Stimulated activated CD4-positive, alpha-beta T cell treated with anti-CD3 and anti-CD28 coated beads, Interleukin-4, amount 100 ng/mL, for 4 hours (primary cell): Measurements from ENCODE around the gene AURKB.

Experiments used
- DNase-seq, 2 experiments: peaks; one replicate each; pipeline ENCODE4 v3.0.0-alpha.2; 2020

The AURKB gene

DNA sequence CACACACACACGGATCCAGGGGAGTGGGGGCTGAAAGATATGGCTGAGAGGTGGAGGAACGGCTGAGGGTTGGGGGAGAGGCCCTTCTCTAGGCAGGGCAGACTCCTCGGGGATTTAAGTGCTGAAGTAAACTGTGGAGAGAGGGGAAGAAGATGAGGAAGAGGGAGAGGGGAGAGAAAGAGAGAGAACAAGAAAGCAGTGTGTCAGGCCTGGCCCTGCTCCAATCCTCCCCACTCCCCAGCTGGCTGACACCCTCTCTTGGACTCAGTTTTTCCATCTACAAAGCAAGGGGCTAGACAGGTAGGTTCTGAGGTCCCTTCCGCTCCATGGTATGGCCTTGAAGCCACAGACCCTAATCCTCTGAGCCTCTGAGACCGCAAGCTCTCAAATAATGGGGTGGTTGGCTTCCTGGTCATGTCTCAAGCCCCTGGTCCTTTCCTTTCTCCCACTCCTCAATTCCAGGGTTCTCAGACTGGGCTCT is 49.6 kb downstream of the AURKB start:
- no peak for DNase-seq

DNA sequence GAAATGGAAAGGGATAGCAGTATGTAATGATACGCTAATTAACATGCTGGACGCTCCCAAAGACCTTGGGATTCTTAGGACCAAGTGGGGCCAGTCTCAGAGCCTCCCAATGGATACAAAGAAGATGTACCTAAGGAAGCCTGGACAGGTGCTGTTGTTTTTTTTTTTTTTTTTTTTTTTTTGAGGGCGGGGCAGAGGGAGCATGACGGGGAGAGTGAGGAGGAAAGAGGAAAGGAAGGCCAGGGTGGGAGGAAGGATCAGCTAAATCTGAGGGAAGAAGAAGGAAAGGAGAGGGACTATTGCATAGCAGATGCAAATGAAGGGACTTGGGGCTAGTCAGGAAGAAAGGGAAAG is 50.2 kb downstream of the AURKB start:
- DNase-seq: no peak

DNA sequence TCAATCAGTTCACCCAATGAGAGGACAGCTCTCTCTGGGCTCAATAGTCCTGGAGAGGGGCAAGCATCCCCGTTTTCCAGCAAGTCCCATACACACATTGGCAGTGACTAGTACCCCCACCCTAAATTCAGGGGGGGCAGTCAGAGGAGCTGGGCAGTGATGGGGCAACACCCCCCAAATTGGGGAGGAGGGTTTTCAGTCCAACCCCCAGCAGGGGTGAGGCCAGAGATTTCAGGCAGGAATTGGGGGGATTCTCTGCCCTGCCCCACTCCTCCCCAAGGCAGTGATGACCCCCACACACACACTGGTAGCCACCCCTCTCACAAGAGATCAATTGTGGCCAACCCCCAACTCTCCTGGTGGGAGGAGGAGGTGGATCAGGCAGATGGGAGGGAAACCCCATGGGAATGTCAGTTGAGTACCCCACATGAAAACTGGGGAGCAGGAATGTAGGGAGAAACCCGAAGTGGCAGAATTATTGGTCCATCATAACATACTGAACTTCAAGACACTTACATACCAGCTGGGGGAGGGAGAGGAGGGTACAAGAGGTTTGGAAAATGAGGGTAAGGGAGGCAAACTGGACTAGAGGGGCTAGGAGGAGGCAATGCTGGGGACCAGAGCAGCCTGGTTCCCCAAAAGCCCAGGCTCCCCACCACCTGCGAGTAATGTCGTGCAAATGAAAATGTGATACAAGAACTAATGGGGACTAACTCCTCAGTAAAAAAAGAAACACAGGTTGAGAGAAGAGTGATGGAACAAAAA is 50.7 kb downstream of the AURKB start:
- DNase-seq: no peak

GRCh38 chr17:8159032-8159400 is 51.4 kb downstream of the AURKB start:
- no peak for DNase-seq

DNA sequence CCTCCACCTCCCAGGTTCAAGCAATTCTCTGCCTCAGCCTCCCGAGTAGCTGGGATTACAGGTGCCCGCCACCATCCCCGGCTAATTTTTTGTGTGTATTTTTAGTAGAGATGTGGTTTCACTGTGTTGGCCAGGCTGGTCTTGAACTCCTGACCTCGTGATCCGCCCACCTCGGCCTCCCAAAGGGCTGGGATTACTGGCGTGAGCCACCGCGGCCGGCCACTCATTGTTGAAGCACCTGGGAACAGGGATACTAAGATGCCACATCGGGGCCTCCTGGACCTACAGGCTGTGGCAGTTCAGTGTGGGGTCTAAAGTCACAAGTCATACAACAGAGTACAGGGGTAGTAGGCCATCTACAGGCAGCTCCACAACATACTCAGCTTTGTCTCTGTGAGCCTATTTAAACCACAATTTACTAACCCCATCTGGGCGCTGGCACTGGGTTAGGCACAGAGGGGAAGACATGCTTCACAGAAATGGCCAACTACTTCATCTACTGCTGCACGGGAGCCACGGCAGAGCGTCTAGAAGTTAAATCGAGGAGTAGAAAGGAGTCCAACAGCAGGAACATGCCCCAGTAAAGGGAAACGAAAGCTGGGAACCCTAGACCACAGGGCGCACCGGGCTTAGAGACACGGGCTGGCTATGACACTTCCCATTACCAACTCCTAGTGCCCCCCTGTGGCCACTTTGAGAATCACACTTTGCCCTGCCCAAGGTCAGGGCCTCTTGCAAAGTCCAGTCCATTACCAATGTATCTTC is 51.9 kb downstream of the AURKB start:
- DNase-seq: peak; percentile 77 to 78

DNA sequence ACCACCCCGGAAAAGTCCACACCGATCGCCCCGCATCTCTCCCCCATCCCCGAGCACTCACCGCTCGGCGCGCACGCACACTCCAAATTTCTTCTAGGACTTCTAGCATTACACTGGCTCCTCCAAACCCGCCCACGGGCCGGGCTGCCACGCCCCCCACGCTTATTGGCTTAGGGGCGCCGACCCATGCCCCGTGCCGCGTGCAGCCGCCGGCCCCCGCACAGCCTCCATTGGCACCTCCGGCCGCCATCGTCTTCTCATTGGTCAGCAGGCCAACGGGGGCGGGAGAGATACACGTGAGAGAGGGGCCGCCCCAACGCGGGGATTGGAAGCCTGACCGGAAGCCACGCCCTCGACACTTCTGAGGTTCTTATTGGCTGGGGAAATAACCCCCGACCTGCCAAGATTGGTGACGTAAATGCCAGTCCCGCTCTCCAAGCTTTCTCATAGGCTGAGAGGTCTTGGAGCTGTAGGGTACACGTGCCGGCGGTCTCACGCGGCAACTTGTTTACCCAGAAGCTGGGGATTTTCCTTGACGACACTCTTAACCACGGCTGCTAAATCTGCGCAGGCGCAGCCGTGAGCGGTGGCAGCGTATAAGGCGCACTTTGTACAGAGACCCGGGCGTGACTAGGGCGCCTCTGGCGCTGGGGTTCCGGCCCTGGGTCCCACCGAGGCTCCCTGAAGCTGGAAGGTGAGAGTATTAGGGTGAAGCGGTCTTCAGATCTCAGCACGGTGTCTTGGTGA is 54.0 kb downstream of the AURKB start:
- DNase-seq: peak; percentile 99 to 100

- no peak for DNase-seq
Observed at GRCh38 chr17:8155996-8156245, 54.5 kb downstream of the AURKB start.

- no peak for DNase-seq
Observed at GRCh38 chr17:8155231-8155995, 55.0 kb downstream of the AURKB start.
